ENCODE results near the gene GRM3. TPM values are rescaled to one million over a fixed set of nuclear protein-coding genes. Genes with fewer than 3 reads are reported as not detected.

The GRM3 gene
- total RNA-seq, 1 experiment from 2014 or later = not detected

DNA sequence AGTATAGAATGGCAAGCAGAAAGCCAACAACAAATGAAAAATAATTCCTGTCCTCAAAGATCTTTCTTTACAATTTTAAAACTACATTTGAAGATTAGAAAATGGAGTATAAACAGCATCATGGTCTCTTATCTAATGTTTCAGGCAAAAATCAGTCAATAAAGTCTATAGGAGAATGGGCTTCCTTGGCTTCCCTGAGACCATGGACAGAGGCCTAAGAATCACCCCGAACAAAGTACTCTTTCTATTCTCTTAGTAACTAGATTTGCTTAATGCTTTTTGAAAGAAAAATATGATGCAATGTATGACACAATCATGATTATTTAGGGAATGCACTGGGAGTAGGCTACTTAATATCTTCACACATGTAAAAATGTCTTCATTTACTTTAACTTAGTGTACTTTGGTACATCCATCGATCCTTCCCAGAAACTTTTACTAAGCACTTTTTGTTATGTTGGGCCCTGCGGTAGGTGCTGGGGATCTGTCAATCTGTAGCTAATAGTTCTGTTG lies 17.3 kb downstream of the GRM3 start:
- no peaks in the 10 kb centered on the region for H3K9me3 ChIP-seq (replicated peaks)
- DNase-seq (ENCODE audit: low read depth in 1 of 2, low spot score in 2 of 2) = no peak
- no peak overlapping the region for H3K27ac ChIP-seq
- no peaks in the 10 kb centered on the region for H3K36me3 ChIP-seq
- H3K4me3 ChIP-seq = no peak overlapping the region
- H3K27me3 ChIP-seq (replicated peaks) = no peaks in the 10 kb centered on the region
- H3K4me1 ChIP-seq (replicated peaks) = no peaks in the 10 kb centered on the region

DNA sequence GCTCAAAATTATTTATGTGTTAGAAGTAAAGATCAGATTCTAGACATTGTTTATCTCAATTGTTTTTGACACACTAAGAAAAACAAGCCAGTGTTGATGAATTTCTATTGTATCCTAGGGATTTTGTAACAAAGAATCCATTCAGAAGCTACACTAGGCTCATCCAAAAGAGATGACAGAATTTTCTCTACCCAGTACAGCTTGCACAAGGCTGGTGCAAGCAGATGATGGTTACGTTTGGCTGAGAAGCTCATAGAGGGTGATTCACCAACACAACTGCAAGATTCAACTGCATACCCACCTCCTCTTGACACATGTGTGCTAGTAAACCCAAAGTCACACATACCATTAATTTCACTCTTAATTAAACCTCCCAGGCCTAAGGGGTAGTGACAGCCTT lies 20.8 kb downstream of the GRM3 start:
- no peak for DNase-seq (ENCODE audit: low read depth in 1 of 2, low spot score in 2 of 2)
- no peaks in the 10 kb centered on the region for H3K4me1 ChIP-seq (replicated peaks)
- H3K27me3 ChIP-seq (replicated peaks) = no peaks in the 10 kb centered on the region; the same call in 1 of the 2 replicates

DNA sequence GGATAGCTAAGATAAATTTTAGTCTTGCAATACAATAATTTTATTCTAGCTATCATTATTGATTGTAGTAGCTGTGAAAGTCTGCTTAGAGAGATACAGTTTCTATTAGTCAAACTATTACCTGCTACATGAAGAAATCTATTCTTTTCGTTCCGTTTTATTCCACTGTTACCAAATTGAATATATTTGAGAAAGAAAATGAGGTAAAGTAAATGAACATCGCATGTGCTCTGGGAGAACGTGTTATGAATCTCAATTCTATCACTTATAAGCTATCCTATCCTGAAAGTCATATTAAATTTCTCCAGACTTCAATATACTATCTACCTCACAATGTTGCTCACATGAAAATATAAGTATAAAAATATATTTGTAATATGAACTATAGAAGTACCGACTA lies 21.3 kb downstream of the GRM3 start:
- no peaks in the 10 kb centered on the region for H3K9me3 ChIP-seq (replicated peaks)
- no peak for DNase-seq (ENCODE audit: low read depth in 1 of 2, low spot score in 2 of 2)
- no peaks in the 10 kb centered on the region; the same call in 1 of the 2 replicates for H3K27me3 ChIP-seq (replicated peaks)
- no peak overlapping the region for H3K27ac ChIP-seq
- no peak overlapping the region for H3K4me3 ChIP-seq
- no peaks in the 10 kb centered on the region for H3K36me3 ChIP-seq
- H3K4me1 ChIP-seq (replicated peaks) = no peaks in the 10 kb centered on the region

More for the DNA sequence above, 20.8 kb downstream of the GRM3 start:
- no peaks in the 10 kb centered on the region for H3K36me3 ChIP-seq
- H3K27ac ChIP-seq = no peak overlapping the region
- no peak overlapping the region for H3K4me3 ChIP-seq
- no peaks in the 10 kb centered on the region for H3K9me3 ChIP-seq (replicated peaks)

DNA sequence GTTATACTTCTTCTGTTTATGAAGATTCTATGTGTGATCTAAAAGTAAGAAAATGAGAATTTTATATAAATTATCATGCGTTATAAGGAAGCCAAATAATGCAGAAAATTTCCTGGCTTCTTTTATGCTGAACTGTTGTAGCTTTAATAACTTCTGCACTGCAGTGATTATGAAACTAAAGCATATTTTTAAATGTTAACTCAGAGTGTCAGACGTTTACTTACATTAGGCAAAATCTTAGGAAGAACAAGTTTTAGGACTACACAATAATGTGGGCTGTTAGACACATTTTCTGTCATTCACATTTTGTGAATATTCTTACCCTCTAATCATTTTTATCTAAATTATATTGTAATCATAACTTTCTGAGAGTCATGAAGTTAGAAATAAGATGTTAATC lies 22.0 kb downstream of the GRM3 start:
- Histone ChIP-seq H3K4me3 (no peak overlapping the region), H3K27me3 (replicated peaks) (no peaks in the 10 kb centered on the region; the same call in 1 of the 2 replicates), H3K27ac (no peak overlapping the region), H3K36me3 (no peaks in the 10 kb centered on the region), H3K9me3 (replicated peaks) (no peaks in the 10 kb centered on the region), H3K4me1 (replicated peaks) (no peaks in the 10 kb centered on the region)
- DNase-seq (ENCODE audit: low read depth in 1 of 2, low spot score in 2 of 2) = no peak

DNA sequence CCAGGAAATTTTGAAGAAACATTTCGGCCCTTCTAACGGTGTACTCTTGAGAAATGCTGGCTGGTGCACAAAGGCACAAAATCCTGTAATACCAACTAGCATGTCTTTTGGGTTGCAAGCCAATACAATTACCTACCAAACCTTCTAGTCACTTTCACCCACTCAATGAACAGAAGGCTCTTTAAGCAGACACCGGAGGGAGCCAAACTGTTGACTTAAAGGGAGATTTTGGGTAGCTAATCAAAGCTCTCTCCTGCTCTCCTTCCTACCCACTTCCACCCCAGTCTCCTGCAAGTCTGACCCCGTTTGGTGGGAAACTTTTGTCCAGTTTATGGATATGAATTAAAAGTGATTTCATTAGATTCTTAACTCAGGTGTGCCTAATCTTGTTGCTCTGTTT lies 24.0 kb downstream of the GRM3 start:
- Histone ChIP-seq H3K36me3 (no peaks in the 10 kb centered on the region), H3K4me3 (no peak overlapping the region), H3K27me3 (replicated peaks) (no peaks in the 10 kb centered on the region; the same call in 1 of the 2 replicates), H3K27ac (no peak overlapping the region), H3K9me3 (replicated peaks) (no peaks in the 10 kb centered on the region), H3K4me1 (replicated peaks) (no peaks in the 10 kb centered on the region)
- DNase-seq (ENCODE audit: low read depth in 1 of 2, low spot score in 2 of 2) = no peak

DNA sequence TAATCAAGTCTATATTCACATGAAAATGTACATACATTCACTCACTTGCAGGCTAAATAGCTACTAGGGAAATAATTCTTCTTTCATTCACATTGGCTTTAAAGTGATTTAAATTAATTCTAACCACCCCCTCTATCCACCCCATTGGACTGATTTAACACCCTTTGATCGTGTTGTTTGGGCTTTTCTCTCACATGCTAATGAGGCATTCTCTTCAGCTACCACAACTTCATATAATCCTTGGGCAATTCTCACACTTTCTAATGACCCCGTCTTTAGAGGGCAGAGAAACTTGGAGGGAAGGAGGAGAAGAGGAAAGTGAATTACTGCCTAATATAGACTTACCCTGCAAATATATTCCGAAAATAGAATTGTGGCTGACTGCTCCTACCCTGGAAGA lies 24.6 kb downstream of the GRM3 start:
- no peak overlapping the region for H3K4me3 ChIP-seq
- no peak overlapping the region for H3K27ac ChIP-seq
- no peak for DNase-seq (ENCODE audit: low read depth in 1 of 2, low spot score in 2 of 2)
- H3K27me3 ChIP-seq (replicated peaks) = no peaks in the 10 kb centered on the region; the same call in 1 of the 2 replicates
- no peaks in the 10 kb centered on the region for H3K9me3 ChIP-seq (replicated peaks)
- H3K36me3 ChIP-seq = no peaks in the 10 kb centered on the region
- H3K4me1 ChIP-seq (replicated peaks) = no peaks in the 10 kb centered on the region

DNA sequence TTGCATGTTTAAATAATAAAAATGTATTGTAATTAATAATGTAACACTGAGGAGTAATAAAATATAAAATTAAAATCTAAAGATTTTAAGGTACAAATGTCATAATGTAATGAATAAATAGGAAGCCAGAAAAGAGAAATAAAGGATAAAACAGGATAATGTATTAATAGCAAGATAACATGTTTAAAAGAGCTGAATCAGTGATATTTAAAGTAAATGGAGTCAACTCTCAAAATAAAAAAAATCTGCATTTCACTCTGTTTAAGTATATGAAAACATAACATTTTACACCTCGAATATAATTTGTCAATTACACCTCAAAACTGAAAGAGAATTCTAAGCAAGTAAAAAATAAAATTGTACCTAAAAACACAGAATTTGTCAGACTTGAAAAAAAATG lies 44.1 kb downstream of the GRM3 start:
- Histone ChIP-seq H3K27me3 (replicated peaks) (0 out of 2 replicates have a peak, but pooled peaks cover 4% of the 10 kb centered on the region), H3K36me3 (no peaks in the 10 kb centered on the region), H3K27ac (no peak overlapping the region), H3K4me1 (replicated peaks) (no peaks in the 10 kb centered on the region), H3K9me3 (replicated peaks) (no peaks in the 10 kb centered on the region), H3K4me3 (no peak overlapping the region)
- no peak for DNase-seq (ENCODE audit: low read depth in 1 of 2, low spot score in 2 of 2)

DNA sequence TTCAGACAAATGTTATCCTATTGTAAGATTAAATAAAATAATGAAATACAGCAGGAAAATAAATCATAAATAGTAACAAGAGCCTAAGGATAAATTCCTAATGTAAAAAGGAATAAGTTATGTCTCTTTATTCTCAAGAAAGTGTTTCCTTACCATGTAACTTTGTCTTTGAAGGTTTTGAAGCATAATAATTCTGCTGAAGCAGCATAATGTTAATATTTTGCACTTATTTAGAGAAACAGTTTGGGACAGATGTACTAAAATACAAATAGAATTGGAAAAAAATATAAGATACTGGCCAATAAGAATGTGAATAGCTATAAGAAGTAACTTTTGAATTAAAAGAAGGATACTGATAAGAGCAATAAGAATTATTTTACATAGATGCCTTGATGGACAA lies 45.7 kb downstream of the GRM3 start:
- Histone ChIP-seq H3K27ac (no peak overlapping the region), H3K27me3 (replicated peaks) (0 out of 2 replicates have a peak, but pooled peaks cover 4% of the 10 kb centered on the region)

DNA sequence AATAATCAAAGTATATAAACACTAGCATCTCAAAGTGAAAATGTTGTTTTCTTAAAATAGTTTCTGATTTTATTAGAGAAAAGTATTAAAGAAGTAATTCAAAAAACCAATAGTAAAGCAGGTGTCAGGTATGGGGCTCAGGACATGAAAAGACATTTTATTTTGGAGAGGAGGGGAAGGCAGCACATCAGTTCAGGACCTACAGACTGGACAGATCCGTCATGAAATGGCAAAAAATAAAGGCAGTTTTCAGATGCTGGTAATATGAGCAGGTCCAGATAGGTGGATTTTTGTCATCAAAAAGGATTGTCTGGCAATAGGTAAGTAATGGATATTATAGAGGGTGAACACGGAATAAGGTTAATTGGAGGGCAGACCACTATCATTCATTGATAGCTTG lies 49.0 kb downstream of the GRM3 start:
- no peaks in the 10 kb centered on the region for H3K36me3 ChIP-seq
- no peak for DNase-seq (ENCODE audit: low read depth in 1 of 2, low spot score in 2 of 2)
- H3K4me3 ChIP-seq = no peak overlapping the region
- H3K27ac ChIP-seq = no peak overlapping the region
- no peaks in the 10 kb centered on the region for H3K9me3 ChIP-seq (replicated peaks)
- 0 out of 2 replicates have a peak, but pooled peaks cover 7% of the 10 kb centered on the region for H3K27me3 ChIP-seq (replicated peaks)
- no peaks in the 10 kb centered on the region for H3K4me1 ChIP-seq (replicated peaks)

More for the DNA sequence above, 45.7 kb downstream of the GRM3 start:
- DNase-seq (ENCODE audit: low read depth in 1 of 2, low spot score in 2 of 2) = no peak
- Histone ChIP-seq H3K4me1 (replicated peaks) (no peaks in the 10 kb centered on the region), H3K4me3 (no peak overlapping the region), H3K9me3 (replicated peaks) (no peaks in the 10 kb centered on the region), H3K36me3 (no peaks in the 10 kb centered on the region)

DNA sequence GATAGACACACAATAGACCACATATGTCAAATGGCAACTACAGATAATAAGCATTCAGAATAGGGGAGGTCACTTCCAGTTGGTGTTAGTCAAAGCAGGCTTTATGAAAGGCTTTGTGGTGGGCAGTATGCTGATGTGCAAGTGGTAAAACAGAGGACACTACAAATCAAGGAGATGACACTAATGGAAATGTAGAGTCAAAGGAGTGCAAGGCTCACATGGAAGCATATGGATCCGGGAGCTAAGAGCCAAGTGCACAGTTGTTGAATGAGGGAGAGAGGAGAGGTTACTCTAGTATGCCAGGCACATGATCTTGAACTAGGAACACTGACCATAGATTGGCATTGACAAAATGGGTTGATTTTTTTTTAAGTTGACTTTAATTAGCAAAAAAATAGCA lies 62.7 kb downstream of the GRM3 start:
- Histone ChIP-seq H3K27me3 (replicated peaks) (no peaks in the 10 kb centered on the region), H3K9me3 (replicated peaks) (no peaks in the 10 kb centered on the region), H3K4me3 (no peak overlapping the region), H3K4me1 (replicated peaks) (no peaks in the 10 kb centered on the region), H3K36me3 (no peaks in the 10 kb centered on the region), H3K27ac (no peak overlapping the region)
- no peak for DNase-seq (ENCODE audit: low read depth in 1 of 2, low spot score in 2 of 2)

DNA sequence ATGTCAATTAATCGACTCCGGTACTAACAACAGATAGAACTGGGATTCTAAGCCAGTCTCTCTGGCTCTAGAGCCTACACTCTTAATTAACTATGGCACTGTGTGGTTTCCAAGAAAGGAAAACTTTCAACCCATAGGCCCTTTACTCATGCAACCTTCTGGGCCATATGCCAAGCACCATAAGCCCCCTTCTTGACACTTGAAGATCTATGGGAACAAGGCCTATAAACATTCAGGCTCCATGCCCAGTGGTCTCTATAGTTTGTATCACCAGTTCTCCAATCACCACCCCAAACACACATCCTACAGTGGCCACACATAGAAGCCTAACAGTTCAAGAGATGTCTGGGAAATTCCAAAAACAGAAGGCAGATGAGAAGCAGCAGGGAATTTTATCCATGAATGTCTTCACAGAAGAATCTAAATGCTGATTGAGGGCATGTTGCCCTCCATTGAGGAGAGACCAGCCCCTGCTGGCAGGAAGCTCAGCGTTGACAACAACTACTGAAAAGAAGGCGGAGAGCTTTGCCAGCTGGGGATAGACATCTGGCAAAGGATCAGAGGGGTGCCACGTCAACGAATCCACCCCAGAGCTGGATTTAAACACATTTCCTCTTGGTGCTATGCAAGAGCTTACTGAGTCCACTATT lies 64.4 kb downstream of the GRM3 start:
- H3K4me3 ChIP-seq = no peak overlapping the region

DNA sequence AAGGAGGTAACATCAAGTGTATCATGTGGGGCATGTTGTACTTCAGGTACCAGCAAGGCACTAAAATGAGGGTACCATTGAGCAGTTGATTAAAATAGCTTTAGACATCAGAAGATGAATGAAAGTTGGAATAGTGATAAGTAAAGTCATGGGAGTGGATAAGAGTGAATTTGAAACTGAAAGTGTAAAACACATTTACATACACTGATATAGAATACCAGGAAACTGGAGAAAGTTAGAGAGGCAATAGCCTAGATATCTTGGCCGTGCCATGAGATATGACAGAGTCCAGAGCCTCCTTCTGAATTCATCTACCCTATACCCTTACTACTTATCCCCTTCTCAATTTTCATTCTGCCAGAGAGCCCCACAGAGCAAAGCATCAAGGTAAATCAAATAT lies 76.6 kb downstream of the GRM3 start:
- no peak overlapping the region for H3K27ac ChIP-seq
- no peaks in the 10 kb centered on the region for H3K4me1 ChIP-seq (replicated peaks)
- no peak for DNase-seq (ENCODE audit: low read depth in 1 of 2, low spot score in 2 of 2)
- no peaks in the 10 kb centered on the region for H3K27me3 ChIP-seq (replicated peaks)
- no peak overlapping the region for H3K4me3 ChIP-seq
- H3K9me3 ChIP-seq (replicated peaks) = no peaks in the 10 kb centered on the region
- H3K36me3 ChIP-seq = no peaks in the 10 kb centered on the region

More for the DNA sequence above, 64.4 kb downstream of the GRM3 start:
- no peak for DNase-seq (ENCODE audit: low read depth in 1 of 2, low spot score in 2 of 2)
- H3K9me3 ChIP-seq (replicated peaks) = no peaks in the 10 kb centered on the region
- no peaks in the 10 kb centered on the region for H3K4me1 ChIP-seq (replicated peaks)
- H3K36me3 ChIP-seq = no peaks in the 10 kb centered on the region
- H3K27ac ChIP-seq = no peak overlapping the region
- H3K27me3 ChIP-seq (replicated peaks) = no peaks in the 10 kb centered on the region

DNA sequence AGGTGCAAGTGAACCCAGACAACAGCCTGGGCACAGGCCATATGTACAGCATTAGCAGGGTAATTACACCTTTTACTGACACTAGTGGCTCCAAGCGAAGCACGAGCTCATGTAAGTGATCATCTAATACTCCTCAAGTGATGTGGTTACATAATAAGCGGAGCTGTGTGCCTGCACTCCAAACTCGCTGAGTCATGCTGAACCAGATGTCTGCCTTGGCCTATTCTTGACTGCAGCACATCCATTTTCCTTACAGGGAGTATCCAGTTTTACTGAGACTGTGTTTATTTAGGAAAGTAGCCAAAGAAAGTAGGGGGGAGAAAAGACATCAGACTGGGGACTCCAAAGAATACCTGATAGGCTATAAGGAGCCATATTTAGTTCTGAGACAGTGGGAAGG lies 90.1 kb downstream of the GRM3 start:
- no peak overlapping the region for H3K27ac ChIP-seq
- H3K4me3 ChIP-seq = no peak overlapping the region
- H3K27me3 ChIP-seq (replicated peaks) = no peaks in the 10 kb centered on the region
- H3K9me3 ChIP-seq (replicated peaks) = no peaks in the 10 kb centered on the region
- DNase-seq (ENCODE audit: low read depth in 1 of 2, low spot score in 2 of 2) = no peak
- no peaks in the 10 kb centered on the region for H3K4me1 ChIP-seq (replicated peaks)
- H3K36me3 ChIP-seq = no peaks in the 10 kb centered on the region

DNA sequence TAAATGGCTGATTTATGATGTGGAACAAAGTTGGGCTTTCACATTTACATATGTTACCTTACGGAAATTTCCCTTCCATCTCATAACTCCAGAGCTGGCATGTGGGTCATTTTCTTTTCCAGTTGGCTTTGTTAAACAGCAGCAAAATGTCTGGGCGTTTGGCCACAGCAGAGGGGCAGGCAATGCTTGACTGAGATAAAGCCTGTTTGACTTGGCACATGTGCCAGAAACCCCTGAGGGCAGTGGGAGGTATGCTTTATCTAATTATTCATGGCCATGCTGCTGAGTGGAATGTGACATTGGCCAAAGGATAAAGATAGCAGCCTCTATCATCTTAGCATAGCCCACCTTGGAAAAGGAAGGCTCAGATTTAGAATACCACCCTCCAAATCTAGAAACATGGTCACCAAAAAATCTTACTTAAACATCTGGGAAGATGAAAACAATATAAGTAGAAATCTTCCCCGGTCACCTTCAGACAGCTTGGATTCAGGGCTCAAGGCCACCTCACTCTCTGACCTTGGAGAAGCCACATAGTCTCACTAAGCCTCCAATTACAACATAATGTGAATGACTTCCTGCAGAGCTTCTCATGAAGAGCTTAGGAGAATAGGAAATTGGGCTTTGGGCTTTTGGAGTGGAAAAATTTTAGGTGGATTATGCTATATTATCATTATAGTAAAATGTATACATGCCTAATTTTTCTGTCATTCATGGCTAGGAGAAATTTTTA lies 101.5 kb downstream of the GRM3 start:
- DNase-seq (ENCODE audit: low read depth in 1 of 2, low spot score in 2 of 2) = no peak

More for the DNA sequence above, 101.5 kb downstream of the GRM3 start:
- no peaks in the 10 kb centered on the region for H3K36me3 ChIP-seq
- no peaks in the 10 kb centered on the region for H3K4me1 ChIP-seq (replicated peaks)
- no peak overlapping the region for H3K4me3 ChIP-seq
- no peaks in the 10 kb centered on the region for H3K9me3 ChIP-seq (replicated peaks)
- H3K27me3 ChIP-seq (replicated peaks) = no peaks in the 10 kb centered on the region
- no peak overlapping the region for H3K27ac ChIP-seq

All from SJSA1 (cell line).